NCI-H1417 (cell line): Measurements from ENCODE around the gene OR56A3.

Source experiments
- DNase-seq, 3 experiments: peaks; one replicate each; lab custom pipeline; 2025; lab: John Stamatoyannopoulos, UW

Gene OR56A3

GRCh38 chr11:5973530-5973929 lies 31.5 kb downstream of the OR56A3 start:
- no peak for DNase-seq

GRCh38 chr11:5983443-5983842 lies 41.4 kb downstream of the OR56A3 start:
- no peak for DNase-seq

GRCh38 chr11:5986885-5987284 lies 44.8 kb downstream of the OR56A3 start, which contains the start of gene OR52L1:
TSS of gene OR52L1 (minus strand) at chr11:5986985. CDS start at chr11:5986930, 55 bp downstream.
- DNase-seq = no peak

DNA sequence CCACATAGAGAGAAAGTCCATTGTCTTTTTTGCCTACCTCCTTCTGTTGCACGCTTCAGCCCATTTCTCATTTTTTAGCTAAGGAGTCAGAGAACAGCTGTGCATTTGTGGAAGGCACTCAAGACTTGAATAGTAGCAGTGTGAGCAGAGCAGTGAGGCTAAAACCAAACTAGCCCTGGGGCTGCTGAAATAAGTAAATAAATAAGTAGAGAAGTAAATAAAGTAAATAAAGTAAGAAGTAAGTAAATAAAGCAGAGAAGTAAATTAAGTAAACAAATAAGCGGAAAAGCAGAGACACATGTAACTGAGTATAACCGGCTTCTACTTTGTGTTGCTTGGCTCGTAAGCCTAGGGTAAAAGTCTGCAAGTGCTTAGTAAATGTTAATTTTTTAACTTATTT lies 47.2 kb downstream of the OR56A3 start:
- no peak for DNase-seq

DNA sequence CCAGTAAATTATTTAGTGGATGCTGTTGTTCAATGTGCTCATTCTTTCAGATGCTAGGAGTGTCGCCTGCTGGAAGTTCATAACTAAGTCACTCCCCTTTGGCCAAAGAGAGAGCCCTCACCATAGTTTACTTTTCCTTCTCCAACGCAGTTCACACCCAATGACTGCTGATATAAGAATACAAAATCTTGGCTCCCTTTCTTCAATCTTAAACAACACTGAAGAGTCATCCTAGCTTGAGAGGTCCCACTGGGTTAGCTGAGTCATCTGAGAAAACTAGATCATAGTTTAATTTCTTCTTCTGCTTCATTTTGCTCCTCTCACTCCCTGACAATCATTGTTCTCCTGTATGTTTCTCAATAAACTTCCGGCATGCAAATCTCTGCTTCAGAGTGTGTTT lies 50.1 kb downstream of the OR56A3 start:
- DNase-seq = no peak

GRCh38 chr11:5992604-5993251 lies 50.7 kb downstream of the OR56A3 start:
- DNase-seq = peak in 2 of 3 experiments; percentile 1 to 38

DNA sequence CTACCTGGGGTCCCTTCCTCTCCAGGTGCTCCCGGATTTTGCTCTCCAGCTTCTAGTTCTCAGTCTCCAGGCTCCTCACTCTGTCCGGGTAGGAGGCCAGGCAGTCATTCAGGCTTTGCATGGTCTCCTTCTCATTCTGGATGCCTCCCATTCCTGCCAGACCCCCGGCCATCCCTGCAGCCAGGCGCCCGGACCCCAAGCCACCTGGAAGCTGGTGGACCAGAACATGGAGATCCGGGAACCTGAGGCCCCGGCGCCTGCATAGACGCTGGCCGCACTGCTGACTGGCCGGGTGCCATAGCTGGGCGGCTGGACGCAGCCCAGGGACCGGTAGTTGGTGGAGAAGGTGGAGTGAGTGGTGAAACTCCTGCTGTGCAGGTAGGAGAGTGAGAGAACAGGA lies 52.7 kb downstream of the OR56A3 start:
- DNase-seq = no peak
